Naive B cell (primary cell): ENCODE measurements around the gene RALGAPB. TPM values are rescaled to one million over a fixed set of nuclear protein-coding genes. Genes with fewer than 3 reads are reported as not detected.
"Not testable (repeated sequence)": the region's sequence is repeated elsewhere in the genome, so short reads cannot be mapped to it uniquely, and the experiment has no call there.

Experiments
- ATAC-seq, 2 donors: fragments of 150-1000 bp; cut with Tn5 transposase; 2 replicates each; pipeline ENCODE4 v1.10.0; 2021; ENCODE audit warnings: low read depth in 2 of 2, mild to moderate bottlenecking in 2 of 2, moderate library complexity in 2 of 2
- DNase-seq: peaks from one replicate; pipeline ENCODE4 v3.0.0; 2022
- H3K27ac Mint-ChIP-seq, 6 donors: one replicate each; pipeline ENCODE4 v1.8.0; 2020 to 2022; ENCODE audit warnings: mild to moderate bottlenecking in 6 of 6, mixed read lengths in 6 of 6, moderate library complexity in 5 of 6, inconsistent platforms in 2 of 6
- H3K27me3 Mint-ChIP-seq, 3 donors: one replicate each; pipeline ENCODE4 v1.8.0; 2021 to 2022; ENCODE audit warnings: mixed read lengths in 3 of 3, mild to moderate bottlenecking in 1 of 3
- H3K36me3 Mint-ChIP-seq, 2 donors: one replicate each; pipeline ENCODE4 v1.8.0; 2020 to 2022; ENCODE audit warnings: mixed read lengths in 2 of 2, inconsistent platforms in 1 of 2, mild to moderate bottlenecking in 1 of 2
- H3K4me1 Mint-ChIP-seq, 3 donors: one replicate each; pipeline ENCODE4 v1.8.0; 2020 to 2022; ENCODE audit warnings: mixed read lengths in 3 of 3, inconsistent platforms in 1 of 3, mild to moderate bottlenecking in 1 of 3, moderate library complexity in 1 of 3
- H3K4me3 Mint-ChIP-seq, 8 donors: one replicate each; pipeline ENCODE4 v1.8.0; 2020 to 2022; ENCODE audit warnings: mild to moderate bottlenecking in 8 of 8, mixed read lengths in 8 of 8, moderate library complexity in 8 of 8, inconsistent platforms in 2 of 8
- H3K9me3 Mint-ChIP-seq, 7 donors: one replicate each; pipeline ENCODE4 v1.8.0; 2020 to 2022; ENCODE audit warnings: mixed read lengths in 7 of 7, mild to moderate bottlenecking in 5 of 7, inconsistent platforms in 2 of 7, moderate library complexity in 1 of 7
- polyA plus RNA-seq, 6 donors: library from polyadenylated mRNA; unstranded; fragments of 300-500 nt; fragmentation: Illumina TruSeq; gene quantifications; one replicate each; pipeline ENCODE4 v1.2.3, GENCODE V29; 2021; ENCODE audit warnings: low read depth in 6 of 6

RALGAPB gene
- polyA plus RNA-seq, 6 donors from 2014 or later = 6.3 to 17.4 (median 11.8) TPM

- Mint-ChIP-seq H3K4me1 (peaks cover 25 to 39% (median 34%) of the 10 kb centered on the region in 3 donors), H3K4me3 (peak within 1 kb of the TSS; percentile 87 to 96 (median 96)), H3K27me3 (peaks cover 0 to 20% (median 15%) of the 10 kb centered on the region in 3 donors), H3K36me3 (peaks cover 12 to 13% of the 10 kb centered on the region in 2 donors), H3K27ac (peak within 1 kb of the TSS; percentile 86 to 97 (median 94)), H3K9me3 (no peaks in the 10 kb centered on the region)
- ATAC-seq (peak; percentile 83 to 87), DNase-seq (peak; percentile 83)
These were observed 37.7 kb upstream of the RALGAPB start, which contains the start of gene SNHG17 for GRCh38 chr20:38434770-38435554. Gene SNHG17, minus strand, starts transcription at chr20:38435328.

GRCh38 chr20:38435555-38435939 is 37.1 kb upstream of the RALGAPB start:
- Mint-ChIP-seq H3K27ac (peak overlapping the region in 5 of 6 donors; percentile 86 to 97 (median 93)), H3K4me1 (peaks cover 25 to 39% (median 34%) of the 10 kb centered on the region in 3 donors), H3K36me3 (peaks cover 12 to 13% of the 10 kb centered on the region in 2 donors), H3K4me3 (peak overlapping the region; percentile 87 to 96 (median 96)), H3K9me3 (no peaks in the 10 kb centered on the region), H3K27me3 (peaks cover 0 to 21% (median 15%) of the 10 kb centered on the region in 3 donors)
- ATAC-seq = no peak
- no peak for DNase-seq

- no peak for ATAC-seq
- no peak overlapping the region for H3K27ac Mint-ChIP-seq
- H3K36me3 Mint-ChIP-seq = no peaks in the 10 kb centered on the region
- peaks cover 9 to 40% (median 28%) of the 10 kb centered on the region in 3 donors for H3K27me3 Mint-ChIP-seq
- H3K9me3 Mint-ChIP-seq = no peaks in the 10 kb centered on the region
- DNase-seq = no peak
- H3K4me1 Mint-ChIP-seq = peaks cover 12 to 26% (median 16%) of the 10 kb centered on the region in 3 donors
- no peak overlapping the region for H3K4me3 Mint-ChIP-seq
These were observed 34.8 kb upstream of the RALGAPB start for GRCh38 chr20:38437796-38438195.

- not testable (repeated sequence) for H3K27ac Mint-ChIP-seq, H3K36me3 Mint-ChIP-seq, H3K4me3 Mint-ChIP-seq, H3K9me3 Mint-ChIP-seq, DNase-seq, H3K4me1 Mint-ChIP-seq, ATAC-seq
- H3K27me3 Mint-ChIP-seq = peaks cover 9 to 43% (median 32%) of the 10 kb centered on the region in 3 donors
These were observed 31.5 kb upstream of the RALGAPB start for GRCh38 chr20:38441110-38441509.

- Mint-ChIP-seq H3K4me3 (no peak overlapping the region), H3K4me1 (peaks cover 3 to 10% (median 7%) of the 10 kb centered on the region in 3 donors), H3K27ac (no peak overlapping the region), H3K27me3 (peaks cover 9 to 43% (median 32%) of the 10 kb centered on the region in 3 donors), H3K36me3 (no peaks in the 10 kb centered on the region), H3K9me3 (peaks cover 0 to 1% (median 0%) of the 10 kb centered on the region in 7 donors)
- DNase-seq = no peak
- no peak for ATAC-seq
These were observed 30.7 kb upstream of the RALGAPB start for GRCh38 chr20:38441916-38442315.

- Mint-ChIP-seq H3K27me3 (peaks cover 9 to 23% (median 16%) of the 10 kb centered on the region in 3 donors), H3K4me1 (peaks cover 25 to 33% (median 32%) of the 10 kb centered on the region in 3 donors), H3K27ac (no peak overlapping the region), H3K36me3 (peaks cover 11 to 13% of the 10 kb centered on the region in 2 donors), H3K9me3 (peaks cover 0 to 1% (median 0%) of the 10 kb centered on the region in 7 donors), H3K4me3 (peak overlapping the region in 3 of 8 donors; percentile 26 to 68 (median 32))
- DNase-seq (no peak), ATAC-seq (no peak)
These were observed 27.3 kb upstream of the RALGAPB start for GRCh38 chr20:38445381-38445796.

- peaks cover 25 to 33% (median 32%) of the 10 kb centered on the region in 3 donors for H3K4me1 Mint-ChIP-seq
- H3K27ac Mint-ChIP-seq = peak overlapping the region in 5 of 6 donors; percentile 47 to 88 (median 67)
- ATAC-seq (no peak), DNase-seq (no peak)
- H3K9me3 Mint-ChIP-seq = peaks cover 0 to 1% (median 0%) of the 10 kb centered on the region in 7 donors
- peaks cover 17 to 19% of the 10 kb centered on the region in 2 donors for H3K36me3 Mint-ChIP-seq
- peaks cover 9 to 18% (median 16%) of the 10 kb centered on the region in 3 donors for H3K27me3 Mint-ChIP-seq
- peak overlapping the region; percentile 84 to 91 (median 90) for H3K4me3 Mint-ChIP-seq
These were observed 26.7 kb upstream of the RALGAPB start for GRCh38 chr20:38445901-38446425.

- H3K4me1 Mint-ChIP-seq = peaks cover 25 to 33% (median 32%) of the 10 kb centered on the region in 3 donors
- H3K27ac Mint-ChIP-seq = peak overlapping the region; percentile 47 to 94 (median 83)
- H3K27me3 Mint-ChIP-seq = peaks cover 7 to 15% (median 15%) of the 10 kb centered on the region in 3 donors
- H3K36me3 Mint-ChIP-seq = peaks cover 19 to 24% of the 10 kb centered on the region in 2 donors
- DNase-seq = peak; percentile 87
- H3K9me3 Mint-ChIP-seq = peaks cover 0 to 1% (median 0%) of the 10 kb centered on the region in 7 donors
- ATAC-seq = peak; percentile 88 to 89
- H3K4me3 Mint-ChIP-seq = peak overlapping the region; percentile 84 to 91 (median 90)
These were observed 26.0 kb upstream of the RALGAPB start for GRCh38 chr20:38446441-38447209.

GRCh38 chr20:38447251-38447661 is 25.4 kb upstream of the RALGAPB start:
- Mint-ChIP-seq H3K9me3 (peaks cover 0 to 1% (median 0%) of the 10 kb centered on the region in 7 donors), H3K36me3 (peaks cover 19 to 24% of the 10 kb centered on the region in 2 donors)
- no peak for ATAC-seq

GRCh38 chr20:38447931-38448675 is 24.5 kb upstream of the RALGAPB start:
- H3K36me3 Mint-ChIP-seq = peaks cover 19 to 24% of the 10 kb centered on the region in 2 donors
- ATAC-seq (peak; percentile 70 to 76), DNase-seq (peak; percentile 42)
- H3K4me3 Mint-ChIP-seq = peak overlapping the region; percentile 80 to 91 (median 88)
- H3K27me3 Mint-ChIP-seq = peaks cover 0 to under 1% (median 0%) of the 10 kb centered on the region in 3 donors
- H3K27ac Mint-ChIP-seq = peak overlapping the region in 4 of 6 donors; percentile 9 to 90 (median 56)
- peaks cover 0 to 1% (median 0%) of the 10 kb centered on the region in 7 donors for H3K9me3 Mint-ChIP-seq
- H3K4me1 Mint-ChIP-seq = peaks cover 25 to 33% (median 32%) of the 10 kb centered on the region in 3 donors

More at GRCh38 chr20:38447251-38447661, 25.4 kb upstream of the RALGAPB start:
- Mint-ChIP-seq H3K27me3 (peaks cover under 1 to 9% (median 8%) of the 10 kb centered on the region in 3 donors), H3K27ac (peak overlapping the region; percentile 28 to 90 (median 76)), H3K4me3 (peak overlapping the region; percentile 84 to 91 (median 90)), H3K4me1 (peaks cover 25 to 33% (median 32%) of the 10 kb centered on the region in 3 donors)
- DNase-seq = no peak

- Mint-ChIP-seq H3K4me1 (peaks cover 27 to 38% (median 33%) of the 10 kb centered on the region in 3 donors), H3K4me3 (peak overlapping the region in 2 of 8 donors; percentile 64 to 84), H3K36me3 (peaks cover 19 to 24% of the 10 kb centered on the region in 2 donors), H3K27ac (peak overlapping the region in 4 of 6 donors; percentile 49 to 83 (median 69)), H3K9me3 (peaks cover 0 to 1% (median 0%) of the 10 kb centered on the region in 7 donors), H3K27me3 (no peaks in the 10 kb centered on the region)
- DNase-seq (no peak), ATAC-seq (no peak)
These were observed 23.6 kb upstream of the RALGAPB start for GRCh38 chr20:38449046-38449445.

GRCh38 chr20:38450412-38450975 is 22.1 kb upstream of the RALGAPB start:
- ATAC-seq = no peak
- Mint-ChIP-seq H3K27ac (peak overlapping the region in 1 of 6 donors; percentile 25), H3K36me3 (peaks cover 19 to 24% of the 10 kb centered on the region in 2 donors), H3K4me1 (peaks cover 27 to 39% (median 33%) of the 10 kb centered on the region in 3 donors), H3K27me3 (no peaks in the 10 kb centered on the region), H3K4me3 (peak overlapping the region in 2 of 8 donors; percentile 42 to 55), H3K9me3 (peaks cover 0 to 1% (median 0%) of the 10 kb centered on the region in 7 donors)
- no peak for DNase-seq
